GM23338 (cell line): ENCODE results near the gene WNT9A. TPM values are rescaled to one million over a fixed set of nuclear protein-coding genes. Genes with fewer than 3 reads are reported as not detected.

ENCODE experiments used
- ATAC-seq: fragments of 200-7000 bp; cut with Tn5 transposase; 3 replicates; pipeline ENCODE4 v1.9.1; 2020
- DNase-seq: peaks from one replicate; pipeline ENCODE4 v3.0.0-alpha.2; 2015; ENCODE audit warnings: low spot score
- H2AFZ ChIP-seq: fragments of 200-600 bp; sonication (generic); 2 replicates; pipeline ENCODE4 v1.8.0; 2016; ENCODE audit warnings: antibody characterized with exemption, mild to moderate bottlenecking, moderate library complexity
- H3F3A ChIP-seq: fragments of 200-600 bp; sonication (generic); replicated peaks from 2 replicates; pipeline ENCODE4 v1.8.0; 2017; ENCODE audit warnings: antibody characterized with exemption, mixed run types, low read depth
- H3K27ac ChIP-seq: fragments of 200-600 bp; sonication (generic); 2 replicates; pipeline ENCODE4 v1.6.1; 2016; ENCODE audit warnings: low read depth
- H3K27me3 ChIP-seq: fragments of 200-600 bp; sonication (generic); 2 replicates; pipeline ENCODE4 v1.8.0; 2016; ENCODE audit warnings: mild to moderate bottlenecking, mixed run types, moderate library complexity; ENCODE audit not compliant: insufficient read depth
- H3K36me3 ChIP-seq: fragments of 200-600 bp; sonication (generic); 2 replicates; pipeline ENCODE4 v1.8.0; 2016; ENCODE audit warnings: mild to moderate bottlenecking; ENCODE audit not compliant: insufficient read depth
- H3K4me1 ChIP-seq: fragments of 200-600 bp; sonication (generic); 2 replicates; pipeline ENCODE4 v1.8.0; 2016; ENCODE audit warnings: mild to moderate bottlenecking, moderate library complexity; ENCODE audit not compliant: insufficient read depth
- H3K4me2 ChIP-seq: fragments of 200-600 bp; sonication (generic); 2 replicates; pipeline ENCODE4 v1.7.1; 2017; ENCODE audit warnings: mixed run types
- H3K4me3 ChIP-seq: fragments of 200-600 bp; sonication (generic); 2 replicates; pipeline ENCODE4 v1.6.1; 2016; ENCODE audit warnings: mixed run types
- H3K79me2 ChIP-seq: fragments of 200-600 bp; sonication (generic); replicated peaks from 2 replicates; pipeline ENCODE4 v1.8.0; 2017; ENCODE audit warnings: mild to moderate bottlenecking; ENCODE audit not compliant: insufficient read depth
- H3K9me2 ChIP-seq: fragments of 200-600 bp; sonication (generic); 2 replicates; pipeline ENCODE4 v1.8.0; 2017; ENCODE audit not compliant: insufficient read depth
- H4K20me1 ChIP-seq: fragments of 200-600 bp; sonication (generic); replicated peaks from 2 replicates; pipeline ENCODE4 v1.8.0; 2017; ENCODE audit warnings: mild to moderate bottlenecking; ENCODE audit not compliant: insufficient read depth
- H3K27ac Mint-ChIP-seq: 2 replicates; pipeline ENCODE4 v1.8.0; 2020; ENCODE audit warnings: inconsistent platforms, mild to moderate bottlenecking, moderate library complexity, mixed read lengths
- H3K27me3 Mint-ChIP-seq: 3 replicates; pipeline ENCODE4 v1.8.0; 2022; ENCODE audit warnings: low read depth, mild to moderate bottlenecking, moderate library complexity, mixed read lengths, inconsistent platforms; ENCODE audit not compliant: insufficient read depth, poor library complexity
- H3K36me3 Mint-ChIP-seq: 3 replicates; pipeline ENCODE4 v1.8.0; 2021; ENCODE audit warnings: low read depth, mild to moderate bottlenecking, inconsistent platforms, moderate library complexity, mixed read lengths
- H3K4me1 Mint-ChIP-seq: 3 replicates; pipeline ENCODE4 v1.8.0; 2020; ENCODE audit warnings: mild to moderate bottlenecking, inconsistent platforms, mixed read lengths
- H3K4me3 Mint-ChIP-seq: 3 replicates; pipeline ENCODE4 v1.8.0; 2021; ENCODE audit warnings: moderate library complexity, mild to moderate bottlenecking, inconsistent platforms, mixed read lengths
- H3K9me3 Mint-ChIP-seq: 3 replicates; pipeline ENCODE4 v1.8.0; 2020; ENCODE audit warnings: moderate library complexity, mild to moderate bottlenecking, inconsistent platforms, mixed read lengths
- CREB1 ChIP-seq: fragments of 250-450 bp; sonication (Bioruptor Pico); IDR thresholded peaks from 2 replicates; pipeline ENCODE4 v1.5.0; 2020; ENCODE audit warnings: low read depth, mild to moderate bottlenecking, moderate library complexity
- EZH2 ChIP-seq: fragments of 200-600 bp; sonication (generic); IDR thresholded peaks from one replicate; pipeline ENCODE4 v1.8.0; 2017; ENCODE audit warnings: antibody characterized with exemption, mild to moderate bottlenecking, low read depth; ENCODE audit not compliant: unreplicated experiment
- JUNB ChIP-seq: IDR thresholded peaks from one replicate; pipeline ENCODE4 v1.6.1; 2016; ENCODE audit warnings: antibody characterized with exemption; ENCODE audit not compliant: unreplicated experiment
- NANOG ChIP-seq: IDR thresholded peaks from 2 replicates; pipeline ENCODE4 v1.6.1; 2016; ENCODE audit warnings: antibody characterized with exemption, borderline replicate concordance
- STAT1 ChIP-seq: IDR thresholded peaks from one replicate; pipeline ENCODE4 v1.6.1; 2016; ENCODE audit warnings: antibody characterized with exemption; ENCODE audit not compliant: unreplicated experiment
- ZNF114 ChIP-seq: fragments of 250-450 bp; sonication (Bioruptor Pico); IDR thresholded peaks from 2 replicates; pipeline ENCODE4 v1.5.0; 2020; ENCODE audit warnings: mild to moderate bottlenecking, moderate library complexity
- ZNF331 ChIP-seq: fragments of 250-450 bp; sonication (Bioruptor Pico); IDR thresholded peaks from 2 replicates; pipeline ENCODE4 v1.5.0; 2020; ENCODE audit warnings: low read depth, mild to moderate bottlenecking, moderate library complexity
- polyA plus RNA-seq: library from polyadenylated mRNA; unstranded; fragments of >200 nt; fragmentation: Nextera tagmentation; extraction: Ambion mirVana; gene quantifications from 2 replicates; pipeline ENCODE4 v1.2.1, GENCODE V29; 2016
- total RNA-seq: library from RNA; depleted of rRNA; stranded (reverse); fragments of >200 nt; shearing (Covaris generic); gene quantifications from 2 replicates; pipeline ENCODE4 v1.2.3, GENCODE V29; 2014
- TF ChIP-seq, protein P1 (sequence below): IDR thresholded peaks from one replicate; pipeline ENCODE4 v1.6.1; 2018; ENCODE audit warnings: antibody characterized with exemption; ENCODE audit not compliant: unreplicated experiment

WNT9A gene
- total and polyA plus RNA-seq, 2 experiments from 2014 or later, result 0.06 to 2.0 TPM

DNA sequence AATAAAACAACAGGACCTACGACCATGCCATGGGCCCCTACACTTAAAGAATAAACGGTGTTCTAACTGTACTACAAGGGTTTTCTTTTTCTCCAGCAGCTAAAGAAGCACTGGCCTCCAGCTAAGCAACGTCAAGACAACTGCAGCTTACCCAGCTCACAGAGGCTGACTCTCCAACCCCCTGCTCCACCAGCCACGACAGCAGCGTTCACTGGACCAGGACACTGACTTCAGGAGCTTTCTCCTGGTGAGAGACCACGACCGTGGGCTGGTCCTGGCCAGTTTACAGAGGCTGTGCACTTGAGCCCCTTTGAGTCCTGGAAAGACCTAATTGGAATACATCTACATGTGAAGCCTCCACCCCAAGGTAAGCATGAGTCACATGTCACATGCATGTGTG is 39.4 kb downstream of the WNT9A start:
- no peak overlapping the region for H3K4me3 ChIP-seq
- peaks cover 27% of the 10 kb centered on the region for H3K4me1 Mint-ChIP-seq

GRCh38 chr1:227907439-227908015 is 40.2 kb downstream of the WNT9A start:
- DNase-seq, result no peak
- no peaks in the 10 kb centered on the region for H3K9me2 ChIP-seq
- Mint-ChIP-seq H3K27me3 (peaks cover 2% of the 10 kb centered on the region), H3K4me3 (no peak overlapping the region), H3K36me3 (no peaks in the 10 kb centered on the region; the same call in 2 of the 3 replicates), H3K9me3 (no peaks in the 10 kb centered on the region), H3K4me1 (peaks cover 19% of the 10 kb centered on the region), H3K27ac (no peak overlapping the region)
- H3K27me3 ChIP-seq, result no peaks in the 10 kb centered on the region
- no peak overlapping the region for H3K4me3 ChIP-seq
- H3K27ac ChIP-seq, result no peak overlapping the region
- ATAC-seq, result no peak
- H3K4me1 ChIP-seq, result peaks cover 5% of the 10 kb centered on the region; the same call in 1 of the 2 replicates
- no peaks in the 10 kb centered on the region for H3F3A ChIP-seq
- H3K36me3 ChIP-seq, result no peaks in the 10 kb centered on the region
- no peaks in the 10 kb centered on the region for H3K79me2 ChIP-seq
- no peak overlapping the region for H3K4me2 ChIP-seq
- H2AFZ ChIP-seq, result no peak overlapping the region
- TF ChIP-seq ZNF331 (CRISPR knock-in tag) (no peak), NANOG (no peak), ZNF114 (no peak), STAT1 (no peak), CREB1 (CRISPR knock-in tag) (no peak)
- no peaks in the 10 kb centered on the region for H4K20me1 ChIP-seq

More for the DNA sequence above, 39.4 kb downstream of the WNT9A start:
- H3K79me2 ChIP-seq, result no peaks in the 10 kb centered on the region
- H3K4me1 ChIP-seq, result peaks cover 12% of the 10 kb centered on the region
- H3K36me3 ChIP-seq, result no peaks in the 10 kb centered on the region
- H3K36me3 Mint-ChIP-seq, result no peaks in the 10 kb centered on the region; the same call in 2 of the 3 replicates
- no peaks in the 10 kb centered on the region for H3F3A ChIP-seq
- H2AFZ ChIP-seq, result no peak overlapping the region
- H3K27ac Mint-ChIP-seq, result no peak overlapping the region
- no peak overlapping the region for H3K4me2 ChIP-seq
- H3K27me3 Mint-ChIP-seq, result peaks cover 2% of the 10 kb centered on the region
- no peaks in the 10 kb centered on the region for H3K9me2 ChIP-seq
- H3K4me3 Mint-ChIP-seq, result no peak overlapping the region
- no peaks in the 10 kb centered on the region for H3K27me3 ChIP-seq
- no peak for DNase-seq
- no peaks in the 10 kb centered on the region for H3K9me3 Mint-ChIP-seq
- TF ChIP-seq, protein P1, sequence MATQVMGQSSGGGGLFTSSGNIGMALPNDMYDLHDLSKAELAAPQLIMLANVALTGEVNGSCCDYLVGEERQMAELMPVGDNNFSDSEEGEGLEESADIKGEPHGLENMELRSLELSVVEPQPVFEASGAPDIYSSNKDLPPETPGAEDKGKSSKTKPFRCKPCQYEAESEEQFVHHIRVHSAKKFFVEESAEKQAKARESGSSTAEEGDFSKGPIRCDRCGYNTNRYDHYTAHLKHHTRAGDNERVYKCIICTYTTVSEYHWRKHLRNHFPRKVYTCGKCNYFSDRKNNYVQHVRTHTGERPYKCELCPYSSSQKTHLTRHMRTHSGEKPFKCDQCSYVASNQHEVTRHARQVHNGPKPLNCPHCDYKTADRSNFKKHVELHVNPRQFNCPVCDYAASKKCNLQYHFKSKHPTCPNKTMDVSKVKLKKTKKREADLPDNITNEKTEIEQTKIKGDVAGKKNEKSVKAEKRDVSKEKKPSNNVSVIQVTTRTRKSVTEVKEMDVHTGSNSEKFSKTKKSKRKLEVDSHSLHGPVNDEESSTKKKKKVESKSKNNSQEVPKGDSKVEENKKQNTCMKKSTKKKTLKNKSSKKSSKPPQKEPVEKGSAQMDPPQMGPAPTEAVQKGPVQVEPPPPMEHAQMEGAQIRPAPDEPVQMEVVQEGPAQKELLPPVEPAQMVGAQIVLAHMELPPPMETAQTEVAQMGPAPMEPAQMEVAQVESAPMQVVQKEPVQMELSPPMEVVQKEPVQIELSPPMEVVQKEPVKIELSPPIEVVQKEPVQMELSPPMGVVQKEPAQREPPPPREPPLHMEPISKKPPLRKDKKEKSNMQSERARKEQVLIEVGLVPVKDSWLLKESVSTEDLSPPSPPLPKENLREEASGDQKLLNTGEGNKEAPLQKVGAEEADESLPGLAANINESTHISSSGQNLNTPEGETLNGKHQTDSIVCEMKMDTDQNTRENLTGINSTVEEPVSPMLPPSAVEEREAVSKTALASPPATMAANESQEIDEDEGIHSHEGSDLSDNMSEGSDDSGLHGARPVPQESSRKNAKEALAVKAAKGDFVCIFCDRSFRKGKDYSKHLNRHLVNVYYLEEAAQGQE, result no peak
- TF ChIP-seq EZH2 (no peak), JUNB (no peak)
- ATAC-seq, result no peak
- H4K20me1 ChIP-seq, result no peaks in the 10 kb centered on the region
- H3K27ac ChIP-seq, result no peak overlapping the region
